Measurements from ENCODE around the gene RABGAP1L. TPM values are rescaled to one million over a fixed set of nuclear protein-coding genes. Genes with fewer than 3 reads are reported as not detected.

RABGAP1L gene
- total RNA-seq, 3 donors from 2014 or later = 46.1 to 74.7 (median 59.2) TPM

- Histone ChIP-seq H3K9me3 (no peaks in the 10 kb centered on the region), H3K4me3 (no peak overlapping the region), H3K4me1 (ENCODE audit: low read depth) (peaks cover 6% of the 10 kb centered on the region), H3K36me3 (ENCODE audit: low read depth) (no peaks in the 10 kb centered on the region)
- ATAC-seq = peak; percentile 59
- intact Hi-C loops (cut with DNase I, micrococcal nuclease) = no loop called here
- no peak for DNase-seq
- TF ChIP-seq CTCF (IDR thresholded peaks at IDR 0.05) = no peak
These were observed 783.4 kb downstream of the RABGAP1L start for GRCh38 chr1:174942547-174943255.

GRCh38 chr1:174946031-174946430, 786.7 kb downstream of the RABGAP1L start:
- Histone ChIP-seq H3K9me3 (no peaks in the 10 kb centered on the region), H3K4me3 (no peak overlapping the region), H3K4me1 (ENCODE audit: low read depth) (peaks cover 6% of the 10 kb centered on the region), H3K36me3 (ENCODE audit: low read depth) (no peaks in the 10 kb centered on the region)
- no peak for DNase-seq
- intact Hi-C loops (cut with DNase I, micrococcal nuclease) = no loop called here
- ATAC-seq = peak; percentile 70
- TF ChIP-seq CTCF (IDR thresholded peaks at IDR 0.05) = no peak

GRCh38 chr1:174949061-174949460, 789.7 kb downstream of the RABGAP1L start:
- ATAC-seq (no peak), DNase-seq (no peak)
- Histone ChIP-seq H3K4me1 (ENCODE audit: low read depth) (peaks cover 11% of the 10 kb centered on the region), H3K9me3 (no peaks in the 10 kb centered on the region), H3K4me3 (no peak overlapping the region), H3K36me3 (ENCODE audit: low read depth) (no peaks in the 10 kb centered on the region)
- no peak for TF ChIP-seq CTCF (IDR thresholded peaks at IDR 0.05)
- intact Hi-C loops (cut with DNase I, micrococcal nuclease) = no loop called here

GRCh38 chr1:174949645-174950044, 790.3 kb downstream of the RABGAP1L start:
- Histone ChIP-seq H3K36me3 (ENCODE audit: low read depth) (no peaks in the 10 kb centered on the region), H3K4me3 (no peak overlapping the region), H3K9me3 (no peaks in the 10 kb centered on the region), H3K4me1 (ENCODE audit: low read depth) (peaks cover 11% of the 10 kb centered on the region)
- ATAC-seq = no peak
- no peak for TF ChIP-seq CTCF (IDR thresholded peaks at IDR 0.05)
- DNase-seq = no peak
- intact Hi-C loops (cut with DNase I, micrococcal nuclease) = no loop called here

- H3K9me3 ChIP-seq = no peaks in the 10 kb centered on the region
- no peak for TF ChIP-seq CTCF (IDR thresholded peaks at IDR 0.05)
- ATAC-seq = peak; percentile 88
- intact Hi-C loops (cut with DNase I, micrococcal nuclease) = no loop called here
- peaks cover 6% of the 10 kb centered on the region for H3K4me1 ChIP-seq (ENCODE audit: low read depth)
- H3K36me3 ChIP-seq (ENCODE audit: low read depth) = no peaks in the 10 kb centered on the region
- DNase-seq = peak in 1 of 3 donors; percentile 62
- no peak overlapping the region for H3K4me3 ChIP-seq
These were observed 794.2 kb downstream of the RABGAP1L start for GRCh38 chr1:174953285-174954072.

Data from mucosa of descending colon (tissue), 3 donors.